Measurements from ENCODE around the gene GAREM1. TPM values are rescaled to one million over a fixed set of nuclear protein-coding genes. Genes with fewer than 3 reads are reported as not detected.

The GAREM1 gene
- polyA plus RNA-seq, 1 of the 3 experiments (the other 2 are of a cell fraction), result 2.8 TPM

- CTCF ChIA-PET, result no interaction called here
- 92% methylated on average over 5 of the region's 5 CpGs for WGBS (ENCODE audit: low lambda C conversion rate)
- Histone ChIP-seq H3K9me2 (peaks cover 8% of the 10 kb centered on the region; the same call in 1 of the 2 replicates), H3K27me3 (ENCODE audit: insufficient read depth) (no peaks in the 10 kb centered on the region), H3K36me3 (replicated peaks in 1 of 2; ENCODE audit: control insufficient read depth in 1 of 2, insufficient read depth in 2 of 2, low read length in 1 of 2) (no peaks in the 10 kb centered on the region), H2AFZ (ENCODE audit: low read depth) (no peak overlapping the region), H3K4me1 (ENCODE audit: control insufficient read depth in 1 of 2, insufficient read depth in 2 of 2, low read depth in 1 of 2, low read length in 1 of 2) (peaks cover 0 to 4% of the 10 kb centered on the region in 2 experiments; a peak in 3 of 4 replicates), H3K4me2 (no peak overlapping the region), H3K9ac (no peak overlapping the region), H3K27ac (ENCODE audit: low read depth in 2 of 2, low read length in 1 of 2) (no peak overlapping the region), H4K20me1 (ENCODE audit: insufficient read depth) (peaks cover 5% of the 10 kb centered on the region; the same call in 1 of the 2 replicates), H3F3A (replicated peaks; ENCODE audit: insufficient read depth) (no peaks in the 10 kb centered on the region), H3K4me3 (ENCODE audit: low read depth in 2 of 2, low read length in 1 of 2) (no peak overlapping the region), H3K9me3 (0 out of 2 replicates have a peak, but pooled peaks cover 4% of the 10 kb centered on the region), H3K79me2 (ENCODE audit: insufficient read depth) (no peaks in the 10 kb centered on the region; the same call in 1 of the 2 replicates)
- POLR2A ChIA-PET, result no interaction called here
- no peak for DNase-seq
- TF ChIP-seq, protein P1, sequence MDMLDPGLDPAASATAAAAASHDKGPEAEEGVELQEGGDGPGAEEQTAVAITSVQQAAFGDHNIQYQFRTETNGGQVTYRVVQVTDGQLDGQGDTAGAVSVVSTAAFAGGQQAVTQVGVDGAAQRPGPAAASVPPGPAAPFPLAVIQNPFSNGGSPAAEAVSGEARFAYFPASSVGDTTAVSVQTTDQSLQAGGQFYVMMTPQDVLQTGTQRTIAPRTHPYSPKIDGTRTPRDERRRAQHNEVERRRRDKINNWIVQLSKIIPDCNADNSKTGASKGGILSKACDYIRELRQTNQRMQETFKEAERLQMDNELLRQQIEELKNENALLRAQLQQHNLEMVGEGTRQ (IDR thresholded peaks at IDR 0.05; ENCODE audit: borderline replicate concordance, low read depth, low read length), result no peak
- TF ChIP-seq EZH2phosphoT487 (IDR thresholded peaks at IDR 0.05; ENCODE audit: borderline replicate concordance, low read depth), result no peak
- TF ChIP-seq MXI1 (IDR thresholded peaks at IDR 0.05; ENCODE audit: low read depth, low read length), result no peak
- TF ChIP-seq FOXM1 (IDR thresholded peaks at IDR 0.05; ENCODE audit: low read depth), result no peak
- no peak for TF ChIP-seq TEAD4 (IDR thresholded peaks at IDR 0.05; ENCODE audit: borderline replicate concordance, insufficient read depth)
- TF ChIP-seq, protein P2, sequence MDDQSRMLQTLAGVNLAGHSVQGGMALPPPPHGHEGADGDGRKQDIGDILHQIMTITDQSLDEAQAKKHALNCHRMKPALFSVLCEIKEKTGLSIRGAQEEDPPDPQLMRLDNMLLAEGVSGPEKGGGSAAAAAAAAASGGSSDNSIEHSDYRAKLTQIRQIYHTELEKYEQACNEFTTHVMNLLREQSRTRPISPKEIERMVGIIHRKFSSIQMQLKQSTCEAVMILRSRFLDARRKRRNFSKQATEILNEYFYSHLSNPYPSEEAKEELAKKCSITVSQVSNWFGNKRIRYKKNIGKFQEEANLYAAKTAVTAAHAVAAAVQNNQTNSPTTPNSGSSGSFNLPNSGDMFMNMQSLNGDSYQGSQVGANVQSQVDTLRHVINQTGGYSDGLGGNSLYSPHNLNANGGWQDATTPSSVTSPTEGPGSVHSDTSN (IDR thresholded peaks at IDR 0.05), result no peak
- TF ChIP-seq, protein P3, sequence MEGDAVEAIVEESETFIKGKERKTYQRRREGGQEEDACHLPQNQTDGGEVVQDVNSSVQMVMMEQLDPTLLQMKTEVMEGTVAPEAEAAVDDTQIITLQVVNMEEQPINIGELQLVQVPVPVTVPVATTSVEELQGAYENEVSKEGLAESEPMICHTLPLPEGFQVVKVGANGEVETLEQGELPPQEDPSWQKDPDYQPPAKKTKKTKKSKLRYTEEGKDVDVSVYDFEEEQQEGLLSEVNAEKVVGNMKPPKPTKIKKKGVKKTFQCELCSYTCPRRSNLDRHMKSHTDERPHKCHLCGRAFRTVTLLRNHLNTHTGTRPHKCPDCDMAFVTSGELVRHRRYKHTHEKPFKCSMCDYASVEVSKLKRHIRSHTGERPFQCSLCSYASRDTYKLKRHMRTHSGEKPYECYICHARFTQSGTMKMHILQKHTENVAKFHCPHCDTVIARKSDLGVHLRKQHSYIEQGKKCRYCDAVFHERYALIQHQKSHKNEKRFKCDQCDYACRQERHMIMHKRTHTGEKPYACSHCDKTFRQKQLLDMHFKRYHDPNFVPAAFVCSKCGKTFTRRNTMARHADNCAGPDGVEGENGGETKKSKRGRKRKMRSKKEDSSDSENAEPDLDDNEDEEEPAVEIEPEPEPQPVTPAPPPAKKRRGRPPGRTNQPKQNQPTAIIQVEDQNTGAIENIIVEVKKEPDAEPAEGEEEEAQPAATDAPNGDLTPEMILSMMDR (IDR thresholded peaks at IDR 0.05), result no peak
- no peak for TF ChIP-seq SIN3A (IDR thresholded peaks at IDR 0.05; ENCODE audit: borderline replicate concordance, low read depth, low read length)
- TF ChIP-seq RAD21 (IDR thresholded peaks at IDR 0.05; ENCODE audit: low read length), result no peak
- TF ChIP-seq TAF1 (IDR thresholded peaks at IDR 0.05; ENCODE audit: borderline replicate concordance, low read depth, low read length), result no peak
- TF ChIP-seq USF1 (IDR thresholded peaks at IDR 0.05; ENCODE audit: borderline replicate concordance, low read depth), result no peak
- no peak for TF ChIP-seq JUND (IDR thresholded peaks at IDR 0.05)
- no peak for TF ChIP-seq MAX (IDR thresholded peaks at IDR 0.05; ENCODE audit: low read depth)
- no peak for TF ChIP-seq FOXJ3 (CRISPR knock-in tag; IDR thresholded peaks at IDR 0.05)
- TF ChIP-seq NFIC (IDR thresholded peaks at IDR 0.05; ENCODE audit: borderline replicate concordance), result no peak
- TF ChIP-seq GATA2 (CRISPR knock-in tag; IDR thresholded peaks at IDR 0.05), result no peak
- TF ChIP-seq NRF1 (IDR thresholded peaks at IDR 0.05; ENCODE audit: low read depth, low read length), result no peak
- no peak for TF ChIP-seq ELF1 (IDR thresholded peaks at IDR 0.05)
These were observed 52.5 kb downstream of the GAREM1 start for GRCh38 chr18:32418148-32418547.
